ENCODE measurements around the gene SPOCK2.

The SPOCK2 gene

GRCh38 chr10:72025832-72026231 lies 62.5 kb downstream of the SPOCK2 start:
- DNase-seq, result no peak

GRCh38 chr10:72025400-72025799 lies 63.0 kb downstream of the SPOCK2 start:
- no peak for DNase-seq

- no peak for DNase-seq
These were observed 63.8 kb downstream of the SPOCK2 start for GRCh38 chr10:72024596-72024995.

GRCh38 chr10:72022228-72022627 lies 66.1 kb downstream of the SPOCK2 start:
- DNase-seq, result no peak

- no peak for DNase-seq
These were observed 67.2 kb downstream of the SPOCK2 start for GRCh38 chr10:72020914-72021809.

GRCh38 chr10:72019085-72019876 lies 69.1 kb downstream of the SPOCK2 start:
- no peak for DNase-seq

GRCh38 chr10:72016608-72017300 lies 71.6 kb downstream of the SPOCK2 start:
- peak; percentile 10 for DNase-seq

- DNase-seq, result no peak
These were observed 72.5 kb downstream of the SPOCK2 start for GRCh38 chr10:72015841-72016240.

GRCh38 chr10:72014785-72015480 lies 73.4 kb downstream of the SPOCK2 start:
- no peak for DNase-seq

- DNase-seq, result no peak
These were observed 74.2 kb downstream of the SPOCK2 start for GRCh38 chr10:72014197-72014596.

- DNase-seq, result no peak
These were observed 75.0 kb downstream of the SPOCK2 start for GRCh38 chr10:72013202-72013945.

- DNase-seq, result no peak
These were observed 75.6 kb downstream of the SPOCK2 start for GRCh38 chr10:72012796-72013195.

- no peak for DNase-seq
These were observed 76.3 kb downstream of the SPOCK2 start for GRCh38 chr10:72011976-72012512.

GRCh38 chr10:72011468-72011867 lies 76.9 kb downstream of the SPOCK2 start:
- no peak for DNase-seq

GRCh38 chr10:72011016-72011415 lies 77.3 kb downstream of the SPOCK2 start:
- DNase-seq, result no peak

- no peak for DNase-seq
These were observed 77.9 kb downstream of the SPOCK2 start for GRCh38 chr10:72010234-72010973.

- no peak for DNase-seq
These were observed 78.8 kb downstream of the SPOCK2 start for GRCh38 chr10:72009425-72010081.

GRCh38 chr10:72009051-72009424 lies 79.3 kb downstream of the SPOCK2 start:
- DNase-seq, result no peak
